ENCODE measurements around the gene TBX10. TPM values are rescaled to one million over a fixed set of nuclear protein-coding genes. Genes with fewer than 3 reads are reported as not detected.

TBX10 gene
- total RNA-seq, 1 donor from 2014 or later: not detected

GRCh38 chr11:67584881-67585873 lies 54.4 kb downstream of the TBX10 start:
- peaks cover 35% of the 10 kb centered on the region for H3K36me3 Mint-ChIP-seq
- H3K4me3 Mint-ChIP-seq: peak overlapping the region; percentile 85
- peak overlapping the region; percentile 93 for H3K27ac Mint-ChIP-seq
- no peak for DNase-seq (ENCODE audit: low spot score in 2 of 2, unreplicated experiment in 2 of 2)
- peaks cover 5% of the 10 kb centered on the region for H3K27me3 Mint-ChIP-seq (ENCODE audit: low read depth)
- TF ChIP-seq, protein P1, sequence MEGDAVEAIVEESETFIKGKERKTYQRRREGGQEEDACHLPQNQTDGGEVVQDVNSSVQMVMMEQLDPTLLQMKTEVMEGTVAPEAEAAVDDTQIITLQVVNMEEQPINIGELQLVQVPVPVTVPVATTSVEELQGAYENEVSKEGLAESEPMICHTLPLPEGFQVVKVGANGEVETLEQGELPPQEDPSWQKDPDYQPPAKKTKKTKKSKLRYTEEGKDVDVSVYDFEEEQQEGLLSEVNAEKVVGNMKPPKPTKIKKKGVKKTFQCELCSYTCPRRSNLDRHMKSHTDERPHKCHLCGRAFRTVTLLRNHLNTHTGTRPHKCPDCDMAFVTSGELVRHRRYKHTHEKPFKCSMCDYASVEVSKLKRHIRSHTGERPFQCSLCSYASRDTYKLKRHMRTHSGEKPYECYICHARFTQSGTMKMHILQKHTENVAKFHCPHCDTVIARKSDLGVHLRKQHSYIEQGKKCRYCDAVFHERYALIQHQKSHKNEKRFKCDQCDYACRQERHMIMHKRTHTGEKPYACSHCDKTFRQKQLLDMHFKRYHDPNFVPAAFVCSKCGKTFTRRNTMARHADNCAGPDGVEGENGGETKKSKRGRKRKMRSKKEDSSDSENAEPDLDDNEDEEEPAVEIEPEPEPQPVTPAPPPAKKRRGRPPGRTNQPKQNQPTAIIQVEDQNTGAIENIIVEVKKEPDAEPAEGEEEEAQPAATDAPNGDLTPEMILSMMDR (IDR thresholded peaks at IDR 0.05; ENCODE audit: unreplicated experiment): no peak
- peaks cover 47% of the 10 kb centered on the region for H3K4me1 Mint-ChIP-seq
- H3K9me3 Mint-ChIP-seq: no peaks in the 10 kb centered on the region

GRCh38 chr11:67584205-67584880 lies 55.2 kb downstream of the TBX10 start:
- Mint-ChIP-seq H3K36me3 (peaks cover 30% of the 10 kb centered on the region), H3K4me3 (peak overlapping the region; percentile 85), H3K27me3 (ENCODE audit: low read depth) (peaks cover 5% of the 10 kb centered on the region), H3K4me1 (peaks cover 52% of the 10 kb centered on the region), H3K9me3 (no peaks in the 10 kb centered on the region), H3K27ac (peak overlapping the region; percentile 93)
- peak in 1 of 2 experiments; percentile 62 for DNase-seq (ENCODE audit: low spot score in 2 of 2, unreplicated experiment in 2 of 2)
- TF ChIP-seq, protein P1 (IDR thresholded peaks at IDR 0.05; ENCODE audit: unreplicated experiment): no peak

DNA sequence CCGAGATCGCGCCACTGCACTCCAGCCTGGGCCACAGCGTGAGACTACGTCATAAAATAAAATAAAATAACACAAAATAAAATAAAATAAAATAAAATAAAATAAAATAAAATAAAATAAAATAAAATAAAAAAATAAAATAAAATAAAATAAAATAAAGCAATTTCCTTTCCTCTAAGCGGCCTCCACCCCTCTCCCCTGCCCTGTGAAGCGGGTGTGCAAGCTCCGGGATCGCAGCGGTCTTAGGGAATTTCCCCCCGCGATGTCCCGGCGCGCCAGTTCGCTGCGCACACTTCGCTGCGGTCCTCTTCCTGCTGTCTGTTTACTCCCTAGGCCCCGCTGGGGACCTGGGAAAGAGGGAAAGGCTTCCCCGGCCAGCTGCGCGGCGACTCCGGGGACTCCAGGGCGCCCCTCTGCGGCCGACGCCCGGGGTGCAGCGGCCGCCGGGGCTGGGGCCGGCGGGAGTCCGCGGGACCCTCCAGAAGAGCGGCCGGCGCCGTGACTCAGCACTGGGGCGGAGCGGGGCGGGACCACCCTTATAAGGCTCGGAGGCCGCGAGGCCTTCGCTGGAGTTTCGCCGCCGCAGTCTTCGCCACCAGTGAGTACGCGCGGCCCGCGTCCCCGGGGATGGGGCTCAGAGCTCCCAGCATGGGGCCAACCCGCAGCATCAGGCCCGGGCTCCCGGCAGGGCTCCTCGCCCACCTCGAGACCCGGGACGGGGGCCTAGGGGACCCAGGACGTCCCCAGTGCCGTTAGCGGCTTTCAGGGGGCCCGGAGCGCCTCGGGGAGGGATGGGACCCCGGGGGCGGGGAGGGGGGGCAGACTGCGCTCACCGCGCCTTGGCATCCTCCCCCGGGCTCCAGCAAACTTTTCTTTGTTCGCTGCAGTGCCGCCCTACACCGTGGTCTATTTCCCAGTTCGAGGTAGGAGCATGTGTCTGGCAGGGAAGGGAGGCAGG lies 56.0 kb downstream of the TBX10 start, which contains the start of gene GSTP1:
Gene GSTP1 (plus strand): TSS at position 566 of the 958 bp plus-strand sequence. CDS start 32 bp downstream, at position 598.
- Mint-ChIP-seq H3K27ac (peak within 1 kb of the TSS; percentile 99), H3K4me3 (peak within 1 kb of the TSS; percentile 89), H3K27me3 (ENCODE audit: low read depth) (peaks cover 5% of the 10 kb centered on the region), H3K4me1 (peaks cover 55% of the 10 kb centered on the region), H3K9me3 (no peaks in the 10 kb centered on the region), H3K36me3 (peaks cover 28% of the 10 kb centered on the region)
- DNase-seq (ENCODE audit: low spot score in 2 of 2, unreplicated experiment in 2 of 2): peak; percentile 83 to 92
- TF ChIP-seq, protein P1 (IDR thresholded peaks at IDR 0.05; ENCODE audit: unreplicated experiment): peak; percentile 72

GRCh38 chr11:67582011-67582410 lies 57.6 kb downstream of the TBX10 start:
- Mint-ChIP-seq H3K27ac (peak overlapping the region; percentile 96), H3K27me3 (ENCODE audit: low read depth) (peaks cover 5% of the 10 kb centered on the region), H3K36me3 (peaks cover 19% of the 10 kb centered on the region), H3K4me1 (peaks cover 55% of the 10 kb centered on the region), H3K4me3 (peak overlapping the region; percentile 51), H3K9me3 (no peaks in the 10 kb centered on the region)
- DNase-seq (ENCODE audit: low spot score in 2 of 2, unreplicated experiment in 2 of 2): no peak
- TF ChIP-seq, protein P1 (IDR thresholded peaks at IDR 0.05; ENCODE audit: unreplicated experiment): no peak

DNA sequence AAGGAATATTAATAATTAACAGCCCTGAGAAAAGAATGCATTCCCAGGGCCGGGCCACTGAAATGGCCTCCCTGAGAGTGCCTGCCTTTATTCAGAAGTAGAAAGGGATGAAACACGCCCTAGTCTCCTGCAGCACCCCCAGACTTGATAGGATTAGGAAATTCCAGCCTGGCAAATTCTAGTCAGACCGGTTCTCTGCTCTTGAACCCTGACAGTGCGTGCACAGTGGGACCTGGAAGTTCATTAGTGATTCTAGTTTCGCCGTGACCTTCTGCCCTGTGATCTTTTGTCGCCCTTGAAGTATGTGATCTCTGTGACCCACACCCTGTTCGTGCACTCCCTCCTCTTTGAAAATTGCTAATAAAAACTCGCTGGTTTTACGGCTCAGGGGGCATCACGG lies 58.1 kb downstream of the TBX10 start:
- Mint-ChIP-seq H3K9me3 (no peaks in the 10 kb centered on the region), H3K4me1 (peaks cover 55% of the 10 kb centered on the region), H3K4me3 (peak overlapping the region; percentile 48), H3K27ac (peak overlapping the region; percentile 96), H3K27me3 (ENCODE audit: low read depth) (peaks cover 6% of the 10 kb centered on the region), H3K36me3 (peaks cover 13% of the 10 kb centered on the region)
- TF ChIP-seq, protein P1 (IDR thresholded peaks at IDR 0.05; ENCODE audit: unreplicated experiment): no peak
- DNase-seq (ENCODE audit: low spot score in 2 of 2, unreplicated experiment in 2 of 2): peak in 1 of 2 experiments; percentile 42

All from mesothelial cell of epicardium (in vitro differentiated cells).